ENCODE data around the gene C17orf114.
"Not testable (repeated sequence)": the region's sequence is repeated elsewhere in the genome, so short reads cannot be mapped to it uniquely, and the experiment has no call there.

The C17orf114 gene

GRCh38 chr17:4802228-4802627, at the start of gene C17orf114:
Gene C17orf114, minus strand, starts transcription at chr17:4802328.
- no peak for FAIRE-seq

- FAIRE-seq: no peak
Observed at GRCh38 chr17:4851084-4851483, 49.0 kb upstream of the C17orf114 start.

- FAIRE-seq: no peak
Observed at GRCh38 chr17:4850246-4850645, 48.1 kb upstream of the C17orf114 start.

GRCh38 chr17:4849011-4849536, 46.9 kb upstream of the C17orf114 start:
- FAIRE-seq: no peak

GRCh38 chr17:4846635-4847390, 44.7 kb upstream of the C17orf114 start:
- FAIRE-seq: no peak

GRCh38 chr17:4845118-4845517, 43.0 kb upstream of the C17orf114 start:
- no peak for FAIRE-seq

- FAIRE-seq: no peak
Observed at GRCh38 chr17:4843321-4844000, 41.3 kb upstream of the C17orf114 start.

GRCh38 chr17:4842376-4842775, 40.2 kb upstream of the C17orf114 start:
- no peak for FAIRE-seq

GRCh38 chr17:4840893-4841242, 38.7 kb upstream of the C17orf114 start:
- no peak for FAIRE-seq

- FAIRE-seq: no peak
Observed at GRCh38 chr17:4839965-4840892, 38.1 kb upstream of the C17orf114 start.

GRCh38 chr17:4839221-4839620, 37.1 kb upstream of the C17orf114 start:
- FAIRE-seq: no peak

- FAIRE-seq: no peak
Observed at GRCh38 chr17:4838309-4838785, 36.2 kb upstream of the C17orf114 start.

GRCh38 chr17:4837471-4838308, 35.6 kb upstream of the C17orf114 start:
- FAIRE-seq: no peak

- no peak for FAIRE-seq
Observed at GRCh38 chr17:4836221-4836620, 34.1 kb upstream of the C17orf114 start.

GRCh38 chr17:4834681-4835020, 32.5 kb upstream of the C17orf114 start:
- FAIRE-seq: no peak

GRCh38 chr17:4833941-4834680, 32.0 kb upstream of the C17orf114 start:
- FAIRE-seq: no peak

GRCh38 chr17:4833178-4833940, 31.2 kb upstream of the C17orf114 start, which contains the start of gene MINK1:
Gene MINK1, plus strand, starts transcription at chr17:4833340. Its CDS starts 244 bp downstream, at chr17:4833584.
- no peak for FAIRE-seq

- not testable (repeated sequence) for FAIRE-seq
Observed at GRCh38 chr17:4832829-4833177, 30.7 kb upstream of the C17orf114 start.

GRCh38 chr17:4827399-4827798, 25.3 kb upstream of the C17orf114 start:
- FAIRE-seq: no peak

- FAIRE-seq: no peak
Observed at GRCh38 chr17:4823373-4824089, 21.4 kb upstream of the C17orf114 start.
